ENCODE results near the gene ERI3. TPM values are rescaled to one million over a fixed set of nuclear protein-coding genes. Genes with fewer than 3 reads are reported as not detected.

ERI3 gene
- total RNA-seq, 1 experiment from 2014 or later = 83.3 TPM

GRCh38 chr1:44266400-44267344 lies 88.4 kb downstream of the ERI3 start:
- Histone ChIP-seq H3K27ac (ENCODE audit: low read length) (no peak overlapping the region), H3K36me3 (ENCODE audit: control insufficient read depth, insufficient read depth, low read length) (no peaks in the 10 kb centered on the region), H3K27me3 (ENCODE audit: control insufficient read depth, insufficient read depth, low read length) (no peaks in the 10 kb centered on the region), H3K9me3 (ENCODE audit: control insufficient read depth, insufficient read depth, low read depth, low read length) (no peaks in the 10 kb centered on the region), H3K4me1 (ENCODE audit: control insufficient read depth, insufficient read depth, low read length) (no peaks in the 10 kb centered on the region), H3K4me3 (ENCODE audit: low read depth in 2 of 2, low read length in 2 of 2) (no peak overlapping the region)
- no peak for TF ChIP-seq SIN3A (IDR thresholded peaks at IDR 0.05; ENCODE audit: borderline replicate concordance, insufficient read depth, low read depth, low read length)
- no peak for TF ChIP-seq TCF7L2 (IDR thresholded peaks at IDR 0.05; ENCODE audit: low read depth, low read length)
- no peak for TF ChIP-seq CTCF (IDR thresholded peaks at IDR 0.05)
- TF ChIP-seq REST (IDR thresholded peaks at IDR 0.05; ENCODE audit: insufficient read depth in 1 of 2, low read depth in 2 of 2, low read length in 1 of 2) = no peak
- no peak for TF ChIP-seq POLR2AphosphoS5 (IDR thresholded peaks at IDR 0.05; ENCODE audit: low read depth, low read length)
- in situ Hi-C loops (cut with HindIII; ENCODE audit: low pct_unique_long_range_greater_than_20kb, low sequenced_read_pairs) (no loop called here), intact Hi-C loops (cut with micrococcal nuclease; ENCODE audit: unreplicated experiment) (no loop called here)
- DNase-seq (ENCODE audit: low read depth, low spot score) (no peak), ATAC-seq (no peak)
- POLR2A ChIA-PET = interaction anchor here (0.7 kb wide), 1 partner anchor 14 kb away, joined by 3 read pairs; no protein-coding TSS in a partner anchor
- CTCF ChIA-PET = no interaction called here
- no TSS peak for BruUV-seq (replicated peaks)

GRCh38 chr1:44265656-44266358 lies 89.2 kb downstream of the ERI3 start:
- Histone ChIP-seq H3K27me3 (ENCODE audit: control insufficient read depth, insufficient read depth, low read length) (no peaks in the 10 kb centered on the region), H3K4me1 (ENCODE audit: control insufficient read depth, insufficient read depth, low read length) (no peaks in the 10 kb centered on the region), H3K9me3 (ENCODE audit: control insufficient read depth, insufficient read depth, low read depth, low read length) (no peaks in the 10 kb centered on the region), H3K27ac (ENCODE audit: low read length) (no peak overlapping the region), H3K36me3 (ENCODE audit: control insufficient read depth, insufficient read depth, low read length) (no peaks in the 10 kb centered on the region), H3K4me3 (ENCODE audit: low read depth in 2 of 2, low read length in 2 of 2) (no peak overlapping the region)
- in situ Hi-C loops (cut with HindIII; ENCODE audit: low pct_unique_long_range_greater_than_20kb, low sequenced_read_pairs) = no loop called here
- intact Hi-C loops (cut with micrococcal nuclease; ENCODE audit: unreplicated experiment) = no loop called here
- ChIA-PET CTCF (no interaction called here), POLR2A (no interaction called here)
- no TSS peak for BruUV-seq (replicated peaks)
- no peak for ATAC-seq
- TF ChIP-seq TCF7L2 (IDR thresholded peaks at IDR 0.05; ENCODE audit: low read depth, low read length) = no peak
- TF ChIP-seq REST (IDR thresholded peaks at IDR 0.05; ENCODE audit: insufficient read depth in 1 of 2, low read depth in 2 of 2, low read length in 1 of 2) = no peak
- TF ChIP-seq SIN3A (IDR thresholded peaks at IDR 0.05; ENCODE audit: borderline replicate concordance, insufficient read depth, low read depth, low read length) = no peak
- no peak for TF ChIP-seq CTCF (IDR thresholded peaks at IDR 0.05)
- DNase-seq (ENCODE audit: low read depth, low spot score) = no peak
